Measurements from ENCODE around the gene WDFY1.

- TF ChIP-seq SP3 (tag by site-specific recombination; IDR thresholded peaks at IDR 0.05) (no peak), CTCF (tag by site-specific recombination; IDR thresholded peaks at IDR 0.05) (no peak), TCF7L2 (IDR thresholded peaks at IDR 0.05; ENCODE audit: borderline replicate concordance, low read depth, low read length) (no peak), ZNF311 (tag by site-specific recombination; IDR thresholded peaks at IDR 0.05; ENCODE audit: borderline replicate concordance) (no peak), HOXD13 (CRISPR knock-in tag; IDR thresholded peaks at IDR 0.05; ENCODE audit: borderline replicate concordance) (no peak), ZNF274 (IDR thresholded peaks at IDR 0.05; ENCODE audit: low read length) (no peak), ZNF274 (tag by site-specific recombination; IDR thresholded peaks at IDR 0.05; ENCODE audit: borderline replicate concordance) (no peak), ZNF184 (tag by site-specific recombination; IDR thresholded peaks at IDR 0.05) (no peak), ZBTB44 (tag by site-specific recombination; IDR thresholded peaks at IDR 0.05) (no peak), ZNF362 (tag by site-specific recombination; IDR thresholded peaks at IDR 0.05) (no peak), ZNF335 (tag by site-specific recombination; conservative IDR thresholded peaks at IDR 0.05) (peak; percentile 24; the same call in 1 of the 2 replicates), MYNN (tag by site-specific recombination; IDR thresholded peaks at IDR 0.05; ENCODE audit: borderline replicate concordance) (no peak)
Observed at GRCh38 chr2:223932816-223933800, 12.0 kb downstream of the WDFY1 start.
